GM21825 (cell line): ENCODE results near the gene IFNGR2.
A peak's percentile ranks its signal among the peaks of the same experiment; 100 is the strongest.
"Not testable (repeated sequence)": the region's sequence is repeated elsewhere in the genome, so short reads cannot be mapped to it uniquely, and the experiment has no call there.

Experiments
- ATAC-seq: cut with Tn5 transposase; IDR thresholded peaks from one replicate; pipeline ENCODE4 v1.9.1; 2021; ENCODE audit warnings: mild to moderate bottlenecking, moderate library complexity; ENCODE audit not compliant: unreplicated experiment

IFNGR2 gene

DNA sequence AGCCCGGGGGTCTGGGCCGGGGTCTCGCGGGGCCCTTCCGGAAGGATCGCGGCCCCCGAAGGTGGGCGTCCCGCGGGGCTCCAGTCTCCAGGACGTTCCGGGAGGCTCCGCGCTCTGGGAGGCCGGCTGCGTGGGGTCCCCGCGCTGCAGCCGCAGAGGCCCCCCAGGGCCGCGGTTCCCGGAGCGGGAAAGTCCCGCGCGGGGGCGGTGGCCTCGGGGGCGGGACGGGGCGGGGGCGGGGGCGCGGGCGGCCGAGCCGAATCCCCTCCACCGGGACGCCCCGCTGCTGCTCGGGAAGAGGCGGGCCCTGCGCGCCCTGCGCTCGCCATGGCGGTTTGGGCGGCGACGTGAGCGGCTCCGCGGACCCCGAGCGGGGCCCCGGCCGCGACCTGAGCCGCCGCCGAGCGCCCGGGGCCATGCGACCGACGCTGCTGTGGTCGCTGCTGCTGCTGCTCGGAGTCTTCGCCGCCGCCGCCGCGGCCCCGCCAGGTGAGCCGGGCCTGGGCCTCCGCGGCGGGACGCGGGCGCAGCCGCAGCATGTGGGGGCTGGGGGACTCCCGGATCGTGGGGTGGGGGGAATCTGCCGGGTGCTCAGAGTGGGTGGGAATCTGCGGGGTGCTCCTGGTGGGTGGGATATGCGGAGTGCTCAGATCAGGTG, at the start of gene IFNGR2:
Gene IFNGR2, plus strand, starts transcription at position 286 of the 658 bp plus-strand sequence. Its CDS starts 131 bp downstream, at position 417.
- peak; percentile 42 for ATAC-seq

DNA sequence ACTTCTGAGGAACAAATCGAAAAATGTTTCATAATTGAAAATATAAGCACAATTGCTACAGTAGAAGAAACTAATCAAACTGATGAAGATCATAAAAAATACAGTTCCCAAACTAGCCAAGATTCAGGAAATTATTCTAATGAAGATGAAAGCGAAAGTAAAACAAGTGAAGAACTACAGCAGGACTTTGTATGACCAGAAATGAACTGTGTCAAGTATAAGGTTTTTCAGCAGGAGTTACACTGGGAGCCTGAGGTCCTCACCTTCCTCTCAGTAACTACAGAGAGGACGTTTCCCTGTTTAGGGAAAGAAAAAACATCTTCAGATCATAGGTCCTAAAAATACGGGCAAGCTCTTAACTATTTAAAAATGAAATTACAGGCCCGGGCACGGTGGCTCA, 47.9 kb upstream of the IFNGR2 start:
- ATAC-seq: no peak

DNA sequence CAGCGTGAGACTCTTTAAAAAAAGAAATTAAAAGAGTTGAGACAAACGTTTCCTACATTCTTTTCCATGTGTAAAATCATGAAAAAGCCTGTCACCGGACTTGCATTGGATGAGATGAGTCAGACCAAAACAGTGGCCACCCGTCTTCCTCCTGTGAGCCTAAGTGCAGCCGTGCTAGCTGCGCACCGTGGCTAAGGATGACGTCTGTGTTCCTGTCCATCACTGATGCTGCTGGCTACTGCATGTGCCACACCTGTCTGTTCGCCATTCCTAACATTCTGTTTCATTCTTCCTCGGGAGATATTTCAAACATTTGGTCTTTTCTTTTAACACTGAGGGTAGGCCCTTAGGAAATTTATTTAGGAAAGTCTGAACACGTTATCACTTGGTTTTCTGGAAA, 47.2 kb upstream of the IFNGR2 start:
- ATAC-seq: no peak

GRCh38 chr21:33357177-33357576, 46.0 kb upstream of the IFNGR2 start:
- no peak for ATAC-seq

DNA sequence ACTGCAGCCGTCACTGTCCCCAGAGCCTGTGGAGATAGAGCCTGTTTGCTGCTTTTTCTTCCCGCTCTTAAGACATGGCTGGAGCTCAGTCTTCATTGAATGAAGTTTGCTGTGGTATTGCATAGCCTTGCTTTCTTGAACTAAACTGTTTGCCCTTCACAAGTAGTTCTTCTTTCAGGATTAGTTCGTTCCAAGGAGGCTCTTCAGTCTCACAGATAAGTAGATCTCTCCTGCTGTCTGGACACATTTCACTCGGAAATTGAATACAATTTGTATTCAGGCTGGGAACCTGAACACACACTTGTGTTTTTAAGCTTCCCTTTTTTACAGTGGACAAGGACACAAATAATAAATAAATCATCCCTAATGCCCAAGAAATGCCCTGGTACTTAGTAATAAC, 43.8 kb upstream of the IFNGR2 start:
- no peak for ATAC-seq

GRCh38 chr21:33360281-33360680, 42.9 kb upstream of the IFNGR2 start:
- no peak for ATAC-seq

DNA sequence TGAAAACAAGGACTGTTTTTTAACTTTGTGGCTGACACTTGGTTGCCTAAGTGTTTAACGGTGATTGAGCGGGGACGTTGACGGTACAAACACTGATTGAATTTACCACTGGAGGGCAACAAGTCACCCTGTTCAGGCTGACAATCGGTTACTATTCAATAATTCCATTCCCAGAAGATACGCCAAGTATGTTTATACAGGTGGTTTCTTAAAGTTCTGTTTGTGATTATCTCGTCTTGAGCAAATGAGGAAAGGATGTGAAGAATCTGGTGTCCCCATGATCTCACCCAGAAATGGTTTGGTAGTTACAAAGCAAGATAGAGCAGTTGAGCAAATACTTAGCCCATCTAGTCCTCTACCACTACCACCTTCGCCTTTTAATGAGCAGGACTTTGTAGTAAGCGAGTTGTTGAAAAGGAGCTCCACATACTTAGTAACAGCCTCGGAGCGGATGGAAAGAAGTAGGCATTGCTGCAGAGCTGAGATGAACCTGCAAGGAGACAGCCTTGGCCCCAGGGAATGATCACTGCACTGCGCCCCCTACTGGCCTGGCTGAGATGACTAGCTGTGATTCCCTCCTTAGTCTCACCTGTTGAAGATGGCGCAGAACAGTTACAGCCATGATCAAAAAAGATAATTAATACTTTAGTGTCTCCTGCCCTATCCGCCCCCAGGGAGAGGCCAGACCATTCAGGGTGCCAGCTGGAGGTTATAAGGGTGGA, 42.2 kb upstream of the IFNGR2 start:
- ATAC-seq: peak; percentile 61

DNA sequence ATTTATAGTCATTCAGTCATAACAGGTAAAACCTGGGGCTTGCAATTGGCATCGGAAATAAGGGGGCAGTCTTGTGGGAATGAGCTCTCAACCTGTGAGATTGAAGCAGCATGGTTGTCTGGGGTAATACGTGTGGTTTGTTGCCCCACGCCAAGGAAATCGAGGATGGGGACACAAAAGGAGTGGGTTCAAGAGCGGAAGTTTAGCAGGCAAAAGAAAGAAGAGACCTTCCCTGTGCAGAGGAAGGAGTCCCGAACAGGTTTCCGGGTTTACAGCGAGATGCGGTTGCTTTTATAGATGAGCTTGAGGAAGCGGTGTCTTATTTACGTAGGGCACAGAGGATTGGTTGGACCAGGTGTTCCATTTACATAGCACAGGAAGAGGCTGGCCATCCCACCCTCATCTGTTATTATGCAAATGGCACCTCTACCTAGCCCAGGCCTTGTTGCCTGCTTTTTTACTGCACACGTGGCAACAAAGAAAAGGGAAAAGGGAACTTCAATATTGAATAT, 41.1 kb upstream of the IFNGR2 start:
- peak; percentile 48 for ATAC-seq

- not testable (repeated sequence) for ATAC-seq
These were observed 39.2 kb upstream of the IFNGR2 start for GRCh38 chr21:33363911-33364609.

DNA sequence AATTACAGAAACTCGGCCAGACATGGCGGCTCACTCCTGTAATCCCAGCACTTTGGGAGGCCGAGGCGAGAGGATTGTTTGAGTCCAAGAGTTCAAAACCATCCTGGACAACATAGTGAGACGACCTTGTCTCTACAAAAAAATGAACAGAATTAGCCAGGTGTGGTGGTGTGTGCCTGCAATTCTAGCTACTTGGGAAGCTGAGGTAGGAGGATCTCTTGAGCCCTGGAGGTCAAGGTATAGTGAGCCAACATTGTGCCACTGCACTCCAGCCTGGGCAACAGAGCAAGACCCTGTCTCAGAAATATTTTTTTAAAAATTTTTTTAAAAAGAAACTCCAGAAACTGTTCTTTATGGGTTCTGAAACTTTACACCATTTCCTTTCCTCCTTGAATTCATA, 38.4 kb upstream of the IFNGR2 start:
- ATAC-seq: no peak

DNA sequence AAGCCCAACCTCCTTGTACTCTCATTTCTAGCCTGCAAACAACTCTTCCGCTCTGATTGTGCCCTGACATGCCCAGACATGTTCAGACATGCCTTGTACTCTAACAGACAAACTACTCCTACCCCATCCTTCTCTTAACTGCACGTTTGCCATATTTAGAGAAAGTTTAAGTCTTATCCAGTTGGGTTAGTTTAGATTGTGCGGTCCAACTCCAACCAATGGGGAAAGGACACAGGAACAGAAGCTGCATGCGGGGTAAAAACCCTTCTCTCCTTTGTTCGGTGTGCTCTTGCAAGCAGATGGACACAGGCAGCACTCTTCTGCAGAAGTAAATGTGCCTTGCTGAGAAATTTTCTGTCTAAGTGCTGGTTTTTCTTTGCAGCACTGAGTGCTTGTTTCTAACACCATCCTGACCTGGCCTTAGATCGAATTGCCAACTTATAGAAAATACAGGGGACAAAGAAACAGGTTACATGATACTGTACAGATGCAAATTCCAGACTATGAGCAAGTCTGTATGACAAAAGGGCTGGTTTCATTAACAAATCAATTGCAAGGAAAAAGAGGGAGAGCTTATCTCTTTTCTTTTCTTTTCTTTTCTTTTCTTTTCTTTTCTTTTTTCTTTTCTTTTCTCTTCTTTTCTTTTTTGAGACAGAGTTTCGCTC, 35.8 kb upstream of the IFNGR2 start:
- no peak for ATAC-seq

DNA sequence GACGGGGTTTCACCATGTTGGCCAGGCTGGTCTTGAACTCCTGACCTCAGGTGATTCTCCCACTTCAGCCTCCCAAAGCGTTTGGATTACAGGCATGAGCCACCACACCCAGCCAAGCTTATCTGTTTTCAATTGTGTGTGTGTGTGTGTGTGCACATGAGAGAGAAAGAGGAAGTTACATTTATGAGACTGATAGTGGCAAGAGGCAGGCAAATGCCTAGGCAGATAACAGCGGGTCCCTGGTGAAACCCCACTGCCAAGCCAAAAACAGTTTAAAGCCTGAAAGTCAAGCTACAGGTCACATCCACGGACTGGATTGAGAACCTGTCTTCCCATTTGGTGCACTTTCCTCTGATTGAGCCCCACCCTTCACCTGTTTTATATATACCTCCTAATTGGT, 35.1 kb upstream of the IFNGR2 start:
- ATAC-seq: no peak

GRCh38 chr21:33368576-33368975, 34.6 kb upstream of the IFNGR2 start:
- no peak for ATAC-seq

GRCh38 chr21:33369586-33369985, 33.6 kb upstream of the IFNGR2 start:
- no peak for ATAC-seq

DNA sequence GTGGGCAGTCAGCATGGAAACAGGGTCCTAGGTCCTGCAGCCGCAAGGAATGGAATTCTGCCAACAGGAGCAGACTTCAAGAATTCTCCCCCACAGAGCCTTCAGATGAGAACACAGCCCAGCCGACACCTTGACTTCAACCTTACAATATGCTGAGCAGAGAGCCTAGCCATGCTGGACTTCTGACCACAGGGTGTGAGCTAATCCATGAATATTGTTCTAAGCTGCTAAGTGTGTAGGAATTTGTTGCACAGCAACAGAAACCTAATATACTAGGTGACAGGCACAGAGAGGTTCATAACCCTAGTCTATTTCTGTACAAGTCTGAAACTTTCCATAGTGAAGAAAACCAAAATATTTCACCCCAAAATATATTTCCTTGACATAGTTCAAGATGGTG, 32.9 kb upstream of the IFNGR2 start:
- no peak for ATAC-seq

GRCh38 chr21:33371366-33371765, 31.8 kb upstream of the IFNGR2 start:
- no peak for ATAC-seq

DNA sequence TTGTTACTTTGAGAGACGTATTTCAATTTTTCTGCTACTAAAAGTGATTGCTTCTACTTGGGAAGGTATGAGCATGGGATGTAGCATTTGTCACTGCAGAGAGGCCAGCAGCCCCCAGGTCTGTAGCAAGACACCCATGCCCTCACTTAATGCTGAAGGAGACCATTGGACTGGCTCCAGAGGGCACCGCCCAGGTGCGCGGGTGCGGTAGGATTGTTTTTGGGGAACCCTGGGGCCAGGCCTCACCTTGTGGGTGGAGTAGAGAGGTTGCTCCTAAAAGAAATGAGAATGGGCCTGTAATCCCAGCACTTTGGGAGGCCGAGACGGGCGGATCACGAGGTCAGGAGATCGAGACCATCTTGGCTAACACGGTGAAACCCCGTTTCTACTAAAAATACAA, 30.6 kb upstream of the IFNGR2 start:
- no peak for ATAC-seq

GRCh38 chr21:33373451-33373850, 29.8 kb upstream of the IFNGR2 start:
- ATAC-seq: no peak

DNA sequence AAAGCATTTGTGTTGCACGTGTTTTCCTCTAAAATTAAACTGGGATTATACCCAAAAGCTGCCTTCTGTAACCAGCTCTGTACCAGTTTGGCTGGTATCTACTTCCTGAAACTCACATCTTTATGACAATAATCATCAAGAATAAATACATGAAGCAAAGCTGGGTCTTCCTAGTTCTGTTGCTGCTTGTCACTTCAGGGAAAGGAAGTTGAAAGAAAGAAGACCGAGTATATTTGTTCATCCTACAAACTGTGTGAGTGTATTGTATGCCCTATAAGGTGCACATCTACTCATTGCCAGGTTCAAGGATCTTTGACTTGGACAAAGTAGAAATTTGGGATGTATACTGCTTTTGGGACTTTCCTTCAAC, 29.1 kb upstream of the IFNGR2 start:
- ATAC-seq: peak; percentile 8

DNA sequence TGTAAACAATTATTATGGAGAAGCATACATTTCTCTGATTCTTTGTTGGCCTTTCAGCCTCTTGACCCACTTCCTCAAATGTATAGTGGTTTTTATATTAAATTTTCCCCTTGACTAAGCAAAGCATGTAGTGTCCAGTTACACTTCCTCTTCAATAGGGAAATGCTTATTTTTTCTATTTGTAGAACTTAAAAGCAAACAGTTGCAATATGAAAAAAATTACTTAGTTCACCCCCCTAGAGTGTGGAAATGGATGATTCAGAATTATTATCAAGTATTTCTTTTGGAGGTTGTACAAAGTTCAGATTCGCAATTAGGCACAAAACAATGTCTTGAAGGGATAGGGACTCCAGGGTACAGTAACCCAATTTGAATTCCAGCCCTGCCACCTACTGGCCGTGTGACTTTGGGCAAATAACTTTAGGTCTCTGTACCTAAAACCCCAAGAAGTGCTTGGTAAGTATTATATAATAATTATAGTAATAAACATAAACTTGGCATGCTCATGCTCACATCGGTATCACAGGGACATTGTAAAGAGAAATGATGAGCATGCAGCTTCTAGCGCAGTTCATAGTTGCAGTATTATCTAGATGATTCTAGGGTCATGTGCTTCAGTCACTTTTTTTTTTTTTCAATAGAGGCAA, 28.6 kb upstream of the IFNGR2 start:
- peak; percentile 51 for ATAC-seq

DNA sequence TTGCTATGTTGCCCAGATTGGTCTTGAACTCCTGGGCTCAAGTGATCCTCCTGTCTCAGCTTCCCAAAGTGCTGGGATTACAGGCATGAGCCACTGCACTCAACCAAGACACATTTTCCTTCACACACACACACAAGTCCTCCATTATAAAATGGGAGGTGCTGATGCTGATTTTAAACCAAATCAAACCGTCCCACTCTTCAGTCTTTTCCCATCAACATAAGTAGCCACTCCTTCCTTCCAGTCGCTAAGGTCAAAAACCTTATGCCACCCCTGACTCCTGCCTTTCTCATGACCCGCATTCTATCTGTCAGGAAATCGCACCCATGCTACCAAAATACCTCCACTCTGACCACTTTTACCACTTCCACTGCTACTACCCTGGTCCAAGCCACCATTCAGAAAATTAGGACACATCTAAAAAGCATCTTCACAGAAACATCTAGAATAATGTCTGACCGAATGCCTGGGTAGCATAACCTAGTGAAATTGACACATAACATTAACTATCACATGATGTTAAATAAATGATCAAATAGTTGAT, 28.0 kb upstream of the IFNGR2 start:
- no peak for ATAC-seq
